GM21515 (cell line): Measurements from ENCODE around the gene LKAAEAR1.

ENCODE experiments used
- ATAC-seq: cut with Tn5 transposase; IDR thresholded peaks from one replicate; pipeline ENCODE4 v1.9.1; 2021; ENCODE audit not compliant: unreplicated experiment

LKAAEAR1 gene

DNA sequence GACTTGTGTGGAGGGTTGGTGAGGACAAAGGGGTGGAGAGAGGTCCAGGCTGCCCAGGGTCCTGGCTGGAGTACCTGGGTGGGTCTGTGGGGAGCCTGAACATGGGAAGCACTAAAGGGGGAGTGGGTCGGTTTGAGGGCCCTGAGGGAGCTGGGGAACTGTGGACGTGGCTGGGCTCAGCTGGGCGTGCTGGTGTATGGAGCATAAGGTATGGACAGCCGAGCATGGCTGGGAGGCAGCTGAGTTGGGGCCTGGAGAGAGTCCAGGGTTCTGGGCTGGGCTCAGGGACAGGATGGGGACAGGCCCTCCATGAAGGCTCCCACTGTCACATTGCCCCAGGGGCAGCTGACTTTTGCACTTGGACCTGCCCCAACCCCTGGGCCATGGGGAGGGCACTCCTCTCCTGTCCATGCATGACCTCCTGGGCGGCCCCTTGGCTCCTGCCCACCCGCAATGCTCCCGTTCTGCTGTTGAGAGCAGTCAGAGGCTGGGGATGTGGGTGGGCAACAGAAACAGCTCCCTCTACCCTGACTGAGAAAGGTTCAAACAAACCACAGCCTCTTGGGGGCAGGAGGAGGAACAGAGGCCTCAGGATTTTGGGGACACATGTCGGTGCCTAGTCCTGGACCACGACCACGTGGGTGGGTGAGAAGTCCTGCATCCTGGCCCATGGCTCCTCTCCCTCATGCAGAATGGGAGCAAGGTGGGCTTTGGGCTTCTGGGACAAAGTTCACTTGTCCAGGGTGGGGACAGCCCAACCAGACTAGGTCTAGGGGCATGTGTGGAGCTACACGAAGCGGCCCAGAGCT is 43.8 kb downstream of the LKAAEAR1 start:
- ATAC-seq: no peak

- ATAC-seq: no peak
These were observed 44.7 kb downstream of the LKAAEAR1 start for GRCh38 chr20:64039293-64040160.

DNA sequence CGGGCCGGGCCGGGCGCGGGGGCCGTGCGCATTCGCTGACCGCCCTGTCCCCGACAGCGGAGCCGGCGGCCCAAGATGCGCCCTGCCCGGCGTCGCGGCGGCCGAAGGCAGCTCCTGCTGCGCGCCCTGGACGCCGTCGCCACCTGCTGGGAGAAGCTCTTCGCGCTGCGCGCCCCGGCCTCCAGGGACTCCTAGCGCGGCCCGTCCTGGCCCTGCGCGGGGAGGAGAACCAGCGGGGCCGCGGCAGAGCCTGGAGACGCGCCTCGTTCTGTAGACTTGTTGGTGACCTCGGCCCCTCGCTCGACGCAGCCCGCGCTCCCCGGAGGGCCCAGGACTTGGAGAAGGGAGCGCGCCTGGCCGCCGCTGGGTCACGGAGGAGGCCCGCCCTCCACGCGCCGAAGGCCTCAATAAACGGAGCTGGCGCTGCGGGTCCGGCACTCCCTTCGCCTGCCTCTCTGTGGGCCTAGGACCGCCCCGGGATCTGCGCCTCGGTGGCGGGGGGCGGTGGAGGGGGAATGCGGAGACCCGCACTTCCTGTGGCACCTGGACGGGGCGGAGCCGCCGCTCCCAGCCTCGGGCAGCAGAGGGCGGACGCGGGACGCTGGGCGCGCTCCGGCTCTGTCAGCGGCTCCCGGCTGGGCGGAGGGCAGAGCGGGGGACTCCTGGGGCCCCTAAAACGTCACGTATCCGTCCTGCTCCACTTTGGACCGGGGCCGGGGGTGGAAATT is 45.5 kb downstream of the LKAAEAR1 start:
- ATAC-seq: peak; percentile 34

GRCh38 chr20:64038224-64038564 is 46.0 kb downstream of the LKAAEAR1 start:
- ATAC-seq: peak; percentile 13

DNA sequence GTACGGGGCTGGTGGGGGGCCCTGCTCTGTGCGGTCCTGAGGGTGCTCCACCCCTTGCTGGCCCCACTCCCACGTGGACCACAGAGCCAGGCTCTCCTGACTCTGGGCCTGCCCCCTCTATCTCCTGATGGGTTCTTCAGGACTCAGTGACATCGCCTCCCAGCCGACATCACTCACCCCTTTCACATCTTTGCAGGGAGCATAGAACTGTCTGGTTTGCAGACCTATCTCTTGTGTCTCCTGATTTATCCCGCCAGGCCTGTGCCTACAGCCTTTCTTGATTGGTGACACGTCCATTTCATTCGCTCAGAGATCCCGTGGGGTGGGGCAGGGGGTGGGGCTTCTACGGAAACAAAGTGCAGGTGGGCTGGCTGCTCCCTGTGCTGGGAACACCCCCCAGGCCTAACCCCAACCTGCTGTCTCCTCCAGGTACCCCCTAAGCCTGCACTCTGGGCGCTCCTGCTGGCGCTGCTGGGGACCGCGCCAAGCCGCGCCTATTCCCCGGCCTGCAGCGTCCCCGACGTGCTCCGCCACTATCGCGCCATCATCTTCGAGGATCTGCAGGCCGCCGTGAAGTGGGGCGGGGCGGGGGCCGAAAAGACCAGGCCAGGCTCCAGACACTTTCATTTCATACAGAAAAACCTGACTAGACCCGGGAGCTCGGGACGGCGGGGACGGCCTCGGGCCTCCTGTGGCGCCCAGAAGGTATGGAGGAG is 46.5 kb downstream of the LKAAEAR1 start:
- ATAC-seq: no peak

- no peak for ATAC-seq
These were observed 47.0 kb downstream of the LKAAEAR1 start for GRCh38 chr20:64037199-64037497.

DNA sequence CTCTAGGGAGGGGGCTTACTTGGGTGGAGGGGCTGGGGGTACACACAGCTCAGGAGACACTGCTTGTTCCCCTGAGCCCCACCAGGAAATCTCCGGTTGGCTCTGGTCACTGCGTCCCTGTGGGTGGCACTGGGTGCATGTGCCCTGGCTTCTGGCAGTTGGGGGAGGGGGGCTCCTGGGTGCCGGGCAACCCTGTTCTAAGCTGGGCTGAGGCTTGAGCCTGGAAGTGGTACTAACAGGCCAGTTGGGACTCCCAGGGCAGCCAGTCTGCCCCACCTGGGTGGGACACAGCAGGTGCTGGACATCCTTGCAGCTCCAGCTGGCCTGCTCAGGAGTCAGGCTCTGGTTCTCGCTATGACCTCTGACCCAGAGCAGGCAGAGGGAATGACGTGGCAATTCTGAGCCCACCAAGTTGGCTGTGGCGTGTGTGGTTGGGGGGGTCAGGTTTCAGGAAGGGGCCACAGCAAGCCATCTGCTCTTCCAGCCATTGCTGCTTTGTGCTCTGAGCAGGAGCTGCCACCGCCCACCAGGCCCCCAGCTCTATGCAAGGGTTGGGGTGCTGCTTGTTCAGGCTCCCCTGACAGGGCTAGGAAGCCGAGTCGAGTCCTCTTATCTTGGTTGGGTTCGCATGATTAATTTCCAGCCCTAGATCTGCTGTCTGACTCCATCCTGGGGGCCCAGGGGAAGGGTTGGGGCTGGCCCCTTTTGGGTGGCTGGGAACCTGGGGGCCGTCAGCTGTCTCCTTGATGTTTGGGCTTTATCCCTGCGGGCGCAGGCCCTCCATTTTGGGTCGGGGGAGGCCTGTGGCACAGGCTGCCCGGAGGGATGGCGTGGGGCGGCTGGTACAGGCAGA is 47.6 kb downstream of the LKAAEAR1 start:
- no peak for ATAC-seq

GRCh38 chr20:64035933-64036345 is 48.3 kb downstream of the LKAAEAR1 start, which contains the start of gene C20orf204:
C20orf204 (plus strand) TSS chr20:64036182; CDS start chr20:64036324, 142 bp downstream.
- no peak for ATAC-seq

GRCh38 chr20:64035066-64035932 is 48.9 kb downstream of the LKAAEAR1 start:
- no peak for ATAC-seq

- no peak for ATAC-seq
These were observed 50.2 kb downstream of the LKAAEAR1 start for GRCh38 chr20:64033981-64034493.
